Right renal cortex interstitium (tissue), 3 donors: ENCODE results near the gene PHOX2A. TPM values are rescaled to one million over a fixed set of nuclear protein-coding genes. Genes with fewer than 3 reads are reported as not detected.

ENCODE experiments used
- DNase-seq, 3 donors: peaks; one replicate each; pipeline ENCODE4 v3.0.0-alpha.2; 2013; ENCODE audit warnings: low read depth in 3 of 3, low spot score in 2 of 3
- polyA plus RNA-seq, 3 donors: library from polyadenylated mRNA; unstranded; fragments of 120-200 nt; gene quantifications; one replicate each; pipeline ENCODE4 v1.2.1, GENCODE V29; 2013; ENCODE audit not compliant: insufficient read length in 3 of 3

Gene PHOX2A
- polyA plus RNA-seq, 3 donors = not detected

GRCh38 chr11:72250661-72251464 is 6.9 kb upstream of the PHOX2A start:
- DNase-seq = no peak

GRCh38 chr11:72249961-72250360 is 6.0 kb upstream of the PHOX2A start:
- no peak for DNase-seq

GRCh38 chr11:72247584-72247983 is 3.6 kb upstream of the PHOX2A start:
- DNase-seq = no peak

- no peak for DNase-seq
Observed at GRCh38 chr11:72245263-72245816, 1.4 kb upstream of the PHOX2A start.

- no peak for DNase-seq
Observed at GRCh38 chr11:72244361-72245262, 636 bp upstream of the PHOX2A start.

- DNase-seq = no peak
Observed at GRCh38 chr11:72243173-72244059, 560 bp downstream of the PHOX2A start.

GRCh38 chr11:72242141-72242540 is 1.8 kb downstream of the PHOX2A start:
- no peak for DNase-seq

GRCh38 chr11:72241291-72241781 is 2.6 kb downstream of the PHOX2A start:
- no peak for DNase-seq

- no peak for DNase-seq
Observed at GRCh38 chr11:72240461-72241290, 3.3 kb downstream of the PHOX2A start.

GRCh38 chr11:72239849-72240460 is 4.0 kb downstream of the PHOX2A start:
- no peak for DNase-seq

GRCh38 chr11:72239313-72239848 is 4.6 kb downstream of the PHOX2A start:
- no peak for DNase-seq

- DNase-seq = no peak
Observed at GRCh38 chr11:72238492-72239312, 5.3 kb downstream of the PHOX2A start.

- DNase-seq = no peak
Observed at GRCh38 chr11:72238040-72238450, 5.9 kb downstream of the PHOX2A start.

- no peak for DNase-seq
Observed at GRCh38 chr11:72237112-72237931, 6.7 kb downstream of the PHOX2A start.

GRCh38 chr11:72236774-72237111 is 7.2 kb downstream of the PHOX2A start:
- DNase-seq = no peak

GRCh38 chr11:72236083-72236697 is 7.8 kb downstream of the PHOX2A start:
- DNase-seq = no peak
